DOHH2 (cell line): ENCODE results near the gene ZNF24.

Experiments
- EZH2phosphoT487 ChIP-seq: fragments of 200-600 bp; sonication (generic); IDR thresholded peaks from 2 replicates; pipeline ENCODE4 v1.6.1; 2017; ENCODE audit warnings: borderline replicate concordance, mild to moderate bottlenecking, antibody characterized with exemption, low read length, moderate library complexity, mixed read lengths
- TF ChIP-seq, protein P1 (sequence below): fragments of 200-600 bp; sonication (generic); IDR thresholded peaks from one replicate; pipeline ENCODE4 v1.5.1; 2014; ENCODE audit warnings: antibody characterized with exemption, mild to moderate bottlenecking, low read depth, low read length; ENCODE audit not compliant: poor library complexity, severe bottlenecking

DNA sequence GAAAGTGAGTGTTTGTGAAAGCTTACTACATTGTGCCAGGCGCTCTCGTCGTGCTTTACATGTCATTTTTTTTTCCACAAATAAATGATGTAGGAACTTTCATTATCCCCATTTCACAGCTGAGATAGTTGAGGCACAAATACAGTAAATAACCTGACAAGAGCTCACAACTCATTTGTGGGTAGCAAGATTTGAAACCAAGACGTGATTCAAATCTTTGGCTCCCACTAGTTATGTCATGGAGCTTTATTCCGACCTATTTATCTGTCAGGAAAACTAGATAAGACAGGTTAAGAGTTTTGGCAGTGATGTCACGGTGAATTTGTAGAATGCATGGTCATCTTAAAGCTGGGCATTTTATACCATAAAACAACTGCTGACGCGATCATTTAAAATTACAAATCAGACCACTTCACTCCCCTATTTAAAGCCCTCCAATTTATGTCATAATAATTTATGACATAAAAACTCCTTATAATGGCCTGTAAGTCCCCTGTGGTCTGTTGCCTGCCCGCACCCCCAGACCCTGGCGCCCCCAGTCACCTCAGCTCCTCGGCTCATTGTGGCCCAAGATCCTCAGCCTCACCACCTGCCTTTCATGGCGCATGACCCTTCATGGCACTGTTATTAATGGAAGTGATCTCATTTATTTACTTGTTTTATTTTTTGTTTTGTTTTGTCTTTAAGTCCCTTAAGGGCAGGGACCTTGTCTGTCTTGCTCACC is 678 bp upstream of the ZNF24 start:
- TF ChIP-seq, protein P1, sequence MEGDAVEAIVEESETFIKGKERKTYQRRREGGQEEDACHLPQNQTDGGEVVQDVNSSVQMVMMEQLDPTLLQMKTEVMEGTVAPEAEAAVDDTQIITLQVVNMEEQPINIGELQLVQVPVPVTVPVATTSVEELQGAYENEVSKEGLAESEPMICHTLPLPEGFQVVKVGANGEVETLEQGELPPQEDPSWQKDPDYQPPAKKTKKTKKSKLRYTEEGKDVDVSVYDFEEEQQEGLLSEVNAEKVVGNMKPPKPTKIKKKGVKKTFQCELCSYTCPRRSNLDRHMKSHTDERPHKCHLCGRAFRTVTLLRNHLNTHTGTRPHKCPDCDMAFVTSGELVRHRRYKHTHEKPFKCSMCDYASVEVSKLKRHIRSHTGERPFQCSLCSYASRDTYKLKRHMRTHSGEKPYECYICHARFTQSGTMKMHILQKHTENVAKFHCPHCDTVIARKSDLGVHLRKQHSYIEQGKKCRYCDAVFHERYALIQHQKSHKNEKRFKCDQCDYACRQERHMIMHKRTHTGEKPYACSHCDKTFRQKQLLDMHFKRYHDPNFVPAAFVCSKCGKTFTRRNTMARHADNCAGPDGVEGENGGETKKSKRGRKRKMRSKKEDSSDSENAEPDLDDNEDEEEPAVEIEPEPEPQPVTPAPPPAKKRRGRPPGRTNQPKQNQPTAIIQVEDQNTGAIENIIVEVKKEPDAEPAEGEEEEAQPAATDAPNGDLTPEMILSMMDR: no peak
- no peak for TF ChIP-seq EZH2phosphoT487
